ENCODE data around the gene OR2C3.
"Not testable (repeated sequence)": the region's sequence is repeated elsewhere in the genome, so short reads cannot be mapped to it uniquely, and the experiment has no call there.

The OR2C3 gene

DNA sequence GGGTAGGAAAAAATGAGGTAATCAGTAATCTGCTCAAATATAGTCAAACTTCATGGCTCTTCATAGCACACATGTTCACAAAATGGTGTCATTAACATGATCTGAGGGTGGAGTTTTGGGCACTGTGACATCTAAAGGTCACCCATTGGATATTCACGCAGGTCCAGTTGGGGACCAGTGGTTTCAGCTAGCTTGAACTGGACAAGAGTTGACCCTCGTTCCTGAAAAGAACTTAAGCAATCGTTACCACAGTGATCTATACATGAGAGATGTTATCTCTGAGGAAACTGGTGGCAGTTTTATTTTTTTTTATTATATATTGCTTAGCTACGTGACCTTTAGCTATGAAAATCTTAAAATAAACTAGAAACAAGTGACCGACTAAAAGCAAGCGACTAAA lies 3.0 kb upstream of the OR2C3 start:
- no peak for TF ChIP-seq CTCF (IDR thresholded peaks at IDR 0.05; ENCODE audit: insufficient read depth, low read depth, low read length, missing control alignments)
- no peak overlapping the region for H3K4me3 ChIP-seq (ENCODE audit: low read depth, low read length)
- DNase-seq (ENCODE audit: low read depth), result no peak

DNA sequence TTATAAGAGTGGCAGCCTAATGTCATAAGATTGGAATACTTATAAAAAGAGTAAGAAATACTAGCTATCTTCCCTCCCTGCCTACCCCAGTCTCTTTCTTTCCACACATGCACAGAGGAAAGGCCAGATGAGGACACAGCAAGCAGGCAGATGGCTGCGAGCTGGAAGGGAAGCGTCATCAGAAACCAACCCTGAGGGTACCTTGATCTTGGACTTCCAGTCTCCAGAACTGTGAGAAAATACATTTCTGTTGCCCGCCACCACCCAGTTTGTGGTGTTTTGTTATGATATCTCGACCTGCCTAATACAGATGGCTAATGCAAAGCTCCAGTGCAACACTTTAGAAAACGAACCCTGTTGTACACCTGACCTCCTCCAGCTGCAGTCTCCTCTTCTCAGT lies 2.3 kb upstream of the OR2C3 start:
- DNase-seq (ENCODE audit: low read depth), result no peak
- no peak for TF ChIP-seq CTCF (IDR thresholded peaks at IDR 0.05; ENCODE audit: insufficient read depth, low read depth, low read length, missing control alignments)
- H3K4me3 ChIP-seq (ENCODE audit: low read depth, low read length), result no peak overlapping the region

GRCh38 chr1:247535402-247535801 lies 838 bp downstream of the OR2C3 start:
- no peak overlapping the region for H3K4me3 ChIP-seq (ENCODE audit: low read depth, low read length)
- TF ChIP-seq CTCF (IDR thresholded peaks at IDR 0.05; ENCODE audit: insufficient read depth, low read depth, low read length, missing control alignments), result no peak
- no peak for DNase-seq (ENCODE audit: low read depth)

DNA sequence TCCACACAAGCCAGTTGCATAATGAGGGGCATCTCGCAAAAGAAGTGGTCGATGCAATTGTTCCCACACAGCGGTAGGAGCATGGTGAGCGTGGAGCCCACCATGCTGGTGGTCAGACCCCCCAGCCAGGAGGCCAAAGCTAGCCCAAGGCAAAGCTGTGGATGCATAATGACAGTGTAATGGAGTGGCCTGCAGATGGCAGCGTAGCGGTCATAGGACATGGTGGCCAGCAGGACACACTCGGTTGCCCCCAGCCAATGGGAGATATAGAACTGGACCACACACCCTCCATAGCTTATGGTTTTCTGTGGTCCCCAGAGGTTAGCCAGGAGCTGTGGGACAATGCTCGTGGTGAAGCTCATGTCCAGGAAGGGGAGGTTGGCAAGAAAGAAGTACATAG lies 4.3 kb downstream of the OR2C3 start:
- TF ChIP-seq CTCF (IDR thresholded peaks at IDR 0.05; ENCODE audit: insufficient read depth, low read depth, low read length, missing control alignments), result no peak
- H3K4me3 ChIP-seq (ENCODE audit: low read depth, low read length), result no peak overlapping the region

DNA sequence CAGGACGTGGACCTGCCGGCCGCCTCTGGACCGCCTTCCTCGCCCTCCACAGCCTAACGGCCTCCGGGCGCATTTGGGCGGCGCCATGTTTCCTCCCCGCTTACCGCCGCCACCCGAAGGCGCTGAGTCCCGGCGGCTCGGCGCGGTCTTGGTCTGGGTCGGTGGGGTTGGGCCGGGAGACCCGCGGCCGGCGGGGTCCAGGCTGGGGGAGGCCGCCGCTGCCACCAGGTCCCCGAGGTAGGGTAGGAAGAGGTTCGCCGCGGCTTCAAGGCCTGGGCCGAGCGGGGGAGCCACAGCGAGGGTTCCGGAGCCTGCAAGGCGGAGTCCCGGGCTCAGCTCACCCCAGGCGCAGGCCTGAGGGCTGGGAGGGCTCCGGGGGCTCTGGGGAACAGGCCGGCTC lies 5.5 kb downstream of the OR2C3 start:
- H3K4me3 ChIP-seq (ENCODE audit: low read depth, low read length), result no peak overlapping the region
- TF ChIP-seq CTCF (IDR thresholded peaks at IDR 0.05; ENCODE audit: insufficient read depth, low read depth, low read length, missing control alignments), result no peak
- no peak for DNase-seq (ENCODE audit: low read depth)

More for the DNA sequence above, 4.3 kb downstream of the OR2C3 start:
- DNase-seq (ENCODE audit: low read depth), result no peak

- DNase-seq (ENCODE audit: low read depth), result no peak
- TF ChIP-seq CTCF (IDR thresholded peaks at IDR 0.05; ENCODE audit: insufficient read depth, low read depth, low read length, missing control alignments), result no peak
- no peak overlapping the region for H3K4me3 ChIP-seq (ENCODE audit: low read depth, low read length)
Observed at GRCh38 chr1:247529771-247530355, 6.4 kb downstream of the OR2C3 start.

DNA sequence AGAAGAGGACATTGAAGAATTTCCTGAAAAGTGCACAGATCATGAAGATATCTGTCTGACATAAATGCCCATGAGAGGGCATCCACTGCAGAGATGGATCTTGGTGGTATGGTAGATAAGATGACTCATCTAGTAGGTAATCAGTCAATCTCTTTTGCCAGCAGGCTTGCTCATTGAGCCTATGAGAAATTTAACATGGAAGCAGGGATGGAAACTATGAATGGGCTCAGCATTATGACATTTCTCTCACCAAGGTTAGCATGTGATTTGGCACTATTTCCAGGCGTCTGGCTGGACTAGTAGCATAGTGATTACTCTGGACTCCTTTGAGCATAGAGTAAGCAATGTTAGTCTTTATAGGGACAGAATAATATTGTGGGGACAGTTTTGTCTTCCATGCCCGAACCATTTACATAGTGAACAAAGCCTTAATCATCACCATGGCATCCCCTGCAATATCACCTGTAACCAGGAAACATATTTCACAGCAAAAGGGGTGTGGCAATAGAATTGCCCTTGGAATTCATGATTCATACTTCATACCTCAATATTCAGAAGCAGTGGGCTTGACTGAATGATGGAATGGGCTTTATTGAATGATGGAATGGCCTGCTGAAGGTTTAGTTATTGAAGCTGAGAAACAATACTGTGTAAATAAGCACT lies 7.3 kb downstream of the OR2C3 start:
- DNase-seq (ENCODE audit: low read depth), result no peak
- TF ChIP-seq CTCF (IDR thresholded peaks at IDR 0.05; ENCODE audit: insufficient read depth, low read depth, low read length, missing control alignments), result no peak
- no peak overlapping the region for H3K4me3 ChIP-seq (ENCODE audit: low read depth, low read length)

DNA sequence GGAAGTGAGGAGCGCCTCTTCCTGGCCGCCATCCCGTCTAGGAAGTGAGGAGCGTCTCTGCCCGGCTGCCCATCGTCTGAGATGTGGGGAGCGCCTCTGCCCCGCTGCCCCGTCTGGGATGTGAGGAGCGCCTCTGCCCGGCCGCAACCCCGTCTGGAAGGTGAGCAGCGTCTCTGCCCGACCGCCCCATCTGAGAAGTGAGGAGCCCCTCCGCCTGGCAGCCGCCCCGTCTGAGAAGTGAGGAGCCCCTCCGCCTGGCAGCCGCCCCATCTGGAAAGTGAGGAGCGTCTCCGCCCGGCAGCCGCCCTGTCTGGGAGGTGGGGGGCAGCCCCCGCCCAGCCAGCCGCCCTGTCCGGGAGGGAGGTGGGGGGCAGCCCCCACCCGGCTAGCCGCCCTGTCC lies 14.4 kb downstream of the OR2C3 start:
- DNase-seq (ENCODE audit: low read depth); H3K4me3 ChIP-seq (ENCODE audit: low read depth, low read length): not testable (repeated sequence)

Data from GM12865 (cell line).